Endodermal cell (in vitro differentiated cells): ENCODE measurements around the gene CEP128. TPM values are rescaled to one million over a fixed set of nuclear protein-coding genes. Genes with fewer than 3 reads are reported as not detected.

Experiments
- DNase-seq: peaks from one replicate; pipeline ENCODE4 v3.0.0-alpha.2; 2017
- H3K27ac ChIP-seq: 2 replicates; pipeline ENCODE4 v1.5.1; 2013; ENCODE audit warnings: mild to moderate bottlenecking, low read depth, low read length, moderate library complexity
- H3K27me3 ChIP-seq: 2 replicates; pipeline ENCODE4 v1.6.1; 2013; ENCODE audit warnings: mild to moderate bottlenecking, low read length, moderate library complexity; ENCODE audit not compliant: insufficient read depth, control insufficient read depth, poor library complexity, severe bottlenecking
- H3K36me3 ChIP-seq: 2 replicates; pipeline ENCODE4 v1.7.0; 2013; ENCODE audit warnings: mild to moderate bottlenecking, low read length, moderate library complexity; ENCODE audit not compliant: control insufficient read depth, insufficient read depth
- H3K4me1 ChIP-seq: one replicate; pipeline ENCODE4 v1.7.0; 2013; ENCODE audit warnings: low read length; ENCODE audit not compliant: control insufficient read depth, insufficient read depth
- H3K4me3 ChIP-seq: 2 replicates; pipeline ENCODE4 v1.5.1; 2013; ENCODE audit warnings: mild to moderate bottlenecking, low read length, moderate library complexity
- H3K9ac ChIP-seq: 2 replicates; pipeline ENCODE4 v1.6.1; 2013; ENCODE audit warnings: mild to moderate bottlenecking, low read length, moderate library complexity; ENCODE audit not compliant: poor library complexity, severe bottlenecking; ENCODE audit errors: extremely low read depth
- H3K9me3 ChIP-seq: 2 replicates; pipeline ENCODE4 v1.6.1; 2013; ENCODE audit warnings: mild to moderate bottlenecking, low read length, moderate library complexity; ENCODE audit not compliant: control insufficient read depth
- H3K27ac Mint-ChIP-seq: 2 replicates; pipeline ENCODE4 v1.8.0; 2020; ENCODE audit warnings: mixed read lengths
- H3K27me3 Mint-ChIP-seq: 2 replicates; pipeline ENCODE4 v1.8.0; 2021; ENCODE audit warnings: mild to moderate bottlenecking, mixed read lengths; ENCODE audit not compliant: insufficient read depth
- H3K36me3 Mint-ChIP-seq: 2 replicates; pipeline ENCODE4 v1.8.0; 2020; ENCODE audit warnings: low read depth, mixed read lengths
- H3K4me1 Mint-ChIP-seq: 2 replicates; pipeline ENCODE4 v1.8.0; 2020; ENCODE audit warnings: mixed read lengths
- H3K4me3 Mint-ChIP-seq: 2 replicates; pipeline ENCODE4 v1.8.0; 2020; ENCODE audit warnings: mild to moderate bottlenecking, moderate library complexity, mixed read lengths
- H3K9me3 Mint-ChIP-seq: 2 replicates; pipeline ENCODE4 v1.8.0; 2020; ENCODE audit warnings: mild to moderate bottlenecking, mixed read lengths
- CTCF ChIP-seq: fragments of 200-600 bp; sonication (generic); conservative IDR thresholded peaks from 2 replicates; pipeline ENCODE4 v1.5.0; 2021; ENCODE audit warnings: antibody characterized with exemption, mild to moderate bottlenecking
- WGBS, 2 experiments: methylation state at CpG; one replicate each; pipeline versions ENCODE4 v1.1.5 to v1.1.7; 2013; ENCODE audit warnings: missing lambda C conversion rate in 2 of 2, mixed read lengths in 1 of 2; ENCODE audit not compliant: insufficient coverage in 1 of 2, insufficient read length in 1 of 2; 5-methylcytosine and 5-hydroxymethylcytosine counted together
- total RNA-seq, 2 donors: library from RNA; stranded (reverse); fragmentation: NEBNext Ultra II Directional in 1 of 2; extraction: Animal tissue kit (Norgen Biotek cat#: 25700) in 1 of 2; gene quantifications; 2 replicates in 1 of 2; 3 replicates in 1 of 2; pipeline ENCODE4 v1.2.1, GENCODE V29; 2021

Gene CEP128
- total RNA-seq, 2 donors from 2014 or later: 21.6 to 29.0 TPM

DNA sequence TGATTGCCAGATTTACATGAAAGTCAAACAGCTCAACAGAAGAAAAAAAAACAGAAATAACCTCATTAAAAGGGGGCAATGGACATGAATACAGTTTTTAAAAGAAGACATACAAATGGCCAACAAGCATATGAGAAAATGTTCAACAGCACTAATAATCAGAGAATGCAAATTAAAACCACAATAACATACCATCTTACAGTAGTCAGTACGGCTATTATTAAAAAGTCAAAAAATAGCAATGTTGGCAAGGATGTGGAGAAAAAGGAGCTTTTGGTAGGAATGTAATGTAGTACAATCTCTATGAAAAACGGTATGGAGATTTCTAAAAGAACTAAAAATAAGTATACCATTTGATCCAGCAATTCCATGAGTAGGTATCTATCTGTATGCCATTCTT lies 272.1 kb downstream of the CEP128 start:
- H3K4me3 Mint-ChIP-seq: no peak overlapping the region
- peaks cover 12% of the 10 kb centered on the region for H3K9me3 Mint-ChIP-seq
- 92 to 100% methylated on average over 1 to 2 of the region's 2 CpGs for WGBS, 2 experiments
- DNase-seq: no peak
- Histone ChIP-seq H3K36me3 (no peaks in the 10 kb centered on the region), H3K27ac (no peak overlapping the region), H3K4me1 (peaks cover 9% of the 10 kb centered on the region), H3K9ac (no peak overlapping the region), H3K9me3 (peaks cover 14% of the 10 kb centered on the region), H3K27me3 (peaks cover 7% of the 10 kb centered on the region), H3K4me3 (no peak overlapping the region)
- H3K36me3 Mint-ChIP-seq: peaks cover 2% of the 10 kb centered on the region
- no peaks in the 10 kb centered on the region for H3K27me3 Mint-ChIP-seq
- TF ChIP-seq CTCF: no peak
- H3K27ac Mint-ChIP-seq: no peak overlapping the region
- peaks cover 26% of the 10 kb centered on the region for H3K4me1 Mint-ChIP-seq

DNA sequence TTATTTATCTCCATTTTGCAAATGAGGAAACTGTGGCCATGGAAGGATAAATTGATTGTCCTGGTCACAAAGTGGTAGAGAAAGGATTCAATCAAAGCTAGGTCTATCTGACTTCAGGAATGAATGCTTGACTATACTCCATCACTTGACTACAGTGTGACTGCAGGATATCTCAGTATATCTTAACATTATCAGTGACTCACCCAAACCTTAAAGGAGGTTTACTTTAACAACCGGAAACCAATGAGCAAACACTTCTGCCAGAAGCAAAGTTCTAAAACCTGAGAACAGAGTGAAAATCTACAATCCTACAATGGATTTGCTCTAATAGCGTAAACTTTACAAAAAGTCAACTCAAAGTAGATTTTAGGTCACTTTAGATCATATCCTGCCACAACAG lies 277.0 kb downstream of the CEP128 start:
- Histone ChIP-seq H3K9me3 (peaks cover 12% of the 10 kb centered on the region), H3K9ac (no peak overlapping the region), H3K27me3 (peaks cover 32% of the 10 kb centered on the region), H3K36me3 (no peaks in the 10 kb centered on the region), H3K27ac (no peak overlapping the region), H3K4me1 (peaks cover 9% of the 10 kb centered on the region), H3K4me3 (no peak overlapping the region)
- Mint-ChIP-seq H3K27me3 (peaks cover 14% of the 10 kb centered on the region), H3K4me1 (peaks cover 29% of the 10 kb centered on the region), H3K9me3 (peaks cover 12% of the 10 kb centered on the region), H3K36me3 (peaks cover 2% of the 10 kb centered on the region), H3K27ac (no peak overlapping the region), H3K4me3 (no peak overlapping the region)
- DNase-seq: no peak
- no peak for TF ChIP-seq CTCF
- 62 to 75% methylated on average over 2 of the region's 2 CpGs for whole genome bisulfite sequencing, 2 experiments

GRCh38 chr14:80663541-80663940 lies 278.0 kb downstream of the CEP128 start:
- H3K36me3 ChIP-seq: no peaks in the 10 kb centered on the region
- H3K36me3 Mint-ChIP-seq: peaks cover 2% of the 10 kb centered on the region
- no peak overlapping the region for H3K27ac ChIP-seq
- H3K27me3 ChIP-seq: peaks cover 32% of the 10 kb centered on the region
- H3K9me3 ChIP-seq: peaks cover 2% of the 10 kb centered on the region
- TF ChIP-seq CTCF: no peak
- H3K27ac Mint-ChIP-seq: no peak overlapping the region
- peaks cover 9% of the 10 kb centered on the region for H3K4me1 ChIP-seq
- H3K27me3 Mint-ChIP-seq: peaks cover 14% of the 10 kb centered on the region
- peaks cover 3% of the 10 kb centered on the region for H3K9me3 Mint-ChIP-seq
- 88 to 90% methylated on average over 2 of the region's 2 CpGs for WGBS, 2 experiments
- H3K4me1 Mint-ChIP-seq: peaks cover 29% of the 10 kb centered on the region
- H3K4me3 Mint-ChIP-seq: no peak overlapping the region
- no peak for DNase-seq
- H3K4me3 ChIP-seq: no peak overlapping the region
- H3K9ac ChIP-seq: no peak overlapping the region
